Measurements from ENCODE around the gene SKAP1.

- TF ChIP-seq EZH2phosphoT487 (IDR thresholded peaks at IDR 0.05; ENCODE audit: borderline replicate concordance) (no peak), CTCF (conservative IDR thresholded peaks at IDR 0.05; ENCODE audit: low read length) (no peak)
Observed at GRCh38 chr17:48125829-48126531, 304.0 kb downstream of the SKAP1 start.
